Measurements from ENCODE around the gene TMEM120A.

The TMEM120A gene

GRCh38 chr7:75995052-75995471 is 667 bp upstream of the TMEM120A start:
- DNase-seq (ENCODE audit: low spot score), result no peak

GRCh38 chr7:75993689-75994387 is 557 bp downstream of the TMEM120A start:
- DNase-seq (ENCODE audit: low spot score), result peak; percentile 69

GRCh38 chr7:75992083-75992755 is 2.2 kb downstream of the TMEM120A start:
- DNase-seq (ENCODE audit: low spot score), result no peak

- DNase-seq (ENCODE audit: low spot score), result no peak
Observed at GRCh38 chr7:75991531-75992082, 2.8 kb downstream of the TMEM120A start.

- DNase-seq (ENCODE audit: low spot score), result no peak
Observed at GRCh38 chr7:75989500-75990388, 4.7 kb downstream of the TMEM120A start.

- DNase-seq (ENCODE audit: low spot score), result no peak
Observed at GRCh38 chr7:75988568-75989499, 5.6 kb downstream of the TMEM120A start.

GRCh38 chr7:75987805-75988567 is 6.4 kb downstream of the TMEM120A start:
- no peak for DNase-seq (ENCODE audit: low spot score)

GRCh38 chr7:75987026-75987804 is 7.2 kb downstream of the TMEM120A start:
- DNase-seq (ENCODE audit: low spot score), result no peak

GRCh38 chr7:75986147-75986781 is 8.1 kb downstream of the TMEM120A start:
- no peak for DNase-seq (ENCODE audit: low spot score)

GRCh38 chr7:75985518-75986146 is 8.8 kb downstream of the TMEM120A start:
- DNase-seq (ENCODE audit: low spot score), result no peak

GRCh38 chr7:75985009-75985517 is 9.3 kb downstream of the TMEM120A start:
- DNase-seq (ENCODE audit: low spot score), result no peak

GRCh38 chr7:75984130-75985008 is 10.0 kb downstream of the TMEM120A start:
- no peak for DNase-seq (ENCODE audit: low spot score)

- DNase-seq (ENCODE audit: low spot score), result peak; percentile 91
Observed at GRCh38 chr7:75983471-75984129, 10.8 kb downstream of the TMEM120A start.

GRCh38 chr7:75982306-75983064 is 11.9 kb downstream of the TMEM120A start:
- DNase-seq (ENCODE audit: low spot score), result no peak

GRCh38 chr7:75981453-75982305 is 12.7 kb downstream of the TMEM120A start:
- DNase-seq (ENCODE audit: low spot score), result no peak

Measured in SW480 (cell line).